ENCODE data around the gene PRDM16. TPM values are rescaled to one million over a fixed set of nuclear protein-coding genes. Genes with fewer than 3 reads are reported as not detected.
A peak's percentile ranks its signal among the peaks of the same experiment; 100 is the strongest.

PRDM16 gene
- total RNA-seq, 1 experiment from 2014 or later: 5.3 TPM

DNA sequence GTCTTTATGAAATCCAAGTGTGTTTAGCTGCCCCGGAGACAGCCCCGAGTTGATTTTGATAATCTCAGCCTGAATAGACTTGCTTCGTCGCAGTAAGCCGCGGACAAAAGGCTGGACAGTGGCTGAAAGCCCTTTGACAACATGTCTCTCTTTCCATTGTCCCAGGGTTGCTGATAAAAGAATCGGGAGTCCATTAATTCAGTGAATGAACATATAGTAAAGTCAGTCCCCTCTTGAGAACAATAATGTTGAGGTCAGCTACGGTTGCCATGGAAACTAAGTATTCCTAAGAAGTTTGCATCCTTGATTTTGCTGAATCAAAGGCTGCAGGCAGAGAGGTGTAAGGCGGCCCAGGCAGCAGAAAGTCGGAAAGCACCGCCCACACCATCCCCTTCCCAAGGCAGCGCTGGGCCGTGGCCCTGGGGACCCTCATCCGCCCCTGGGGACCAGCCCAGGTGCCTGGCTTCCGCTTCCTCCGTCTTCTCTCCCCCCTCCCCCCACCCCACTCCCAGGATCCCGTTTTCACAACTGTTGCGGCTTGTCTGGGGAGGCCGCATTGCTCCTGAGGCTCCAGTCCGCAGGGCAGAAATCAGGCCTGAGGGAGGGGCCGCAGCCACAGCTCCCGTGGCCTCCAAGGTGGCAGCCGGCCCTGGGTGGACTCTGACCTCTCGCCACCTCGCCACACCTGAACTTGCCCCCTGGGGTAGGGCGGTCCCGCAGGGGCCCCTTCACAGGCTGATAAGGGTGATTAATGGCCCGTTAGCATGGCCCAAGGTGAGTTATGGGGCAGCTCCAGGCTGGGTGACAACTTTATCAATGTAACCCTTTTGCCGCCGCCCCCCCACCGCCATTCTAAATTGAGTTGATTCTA lies 180.9 kb downstream of the PRDM16 start:
- peak; percentile 87 to 91 for DNase-seq
- no peaks in the 10 kb centered on the region for H3K9me3 ChIP-seq
- peaks cover 6% of the 10 kb centered on the region for H3K4me1 Mint-ChIP-seq (ENCODE audit: low read depth, unreplicated experiment)
- no peaks in the 10 kb centered on the region for H3K36me3 ChIP-seq (ENCODE audit: control insufficient read depth, insufficient read depth, low read length)
- no peaks in the 10 kb centered on the region for H3K9me3 Mint-ChIP-seq (ENCODE audit: unreplicated experiment)
- H3K27me3 Mint-ChIP-seq (ENCODE audit: insufficient read depth, unreplicated experiment): no peaks in the 10 kb centered on the region
- peak overlapping the region; percentile 35 for H3K4me3 Mint-ChIP-seq (ENCODE audit: unreplicated experiment)
- no peaks in the 10 kb centered on the region for H3K27me3 ChIP-seq (replicated peaks; ENCODE audit: control insufficient read depth, insufficient read depth, low read length)
- intact Hi-C loops (cut with micrococcal nuclease; ENCODE audit: unreplicated experiment): loop anchor here (2.0 kb wide), 1 partner anchor 71 kb away; no protein-coding TSS in a partner anchor
- no peak overlapping the region for H3K4me3 ChIP-seq (ENCODE audit: low read depth, low read length)
- H3K4me1 ChIP-seq: peaks cover 29% of the 10 kb centered on the region
- CTCF ChIA-PET: interaction anchor here (1.2 kb wide), 1 partner anchor 70 kb away, joined by 7 read pairs; no protein-coding TSS in a partner anchor
- BruUV-seq (replicated peaks): no TSS peak
- TF ChIP-seq, protein P1, sequence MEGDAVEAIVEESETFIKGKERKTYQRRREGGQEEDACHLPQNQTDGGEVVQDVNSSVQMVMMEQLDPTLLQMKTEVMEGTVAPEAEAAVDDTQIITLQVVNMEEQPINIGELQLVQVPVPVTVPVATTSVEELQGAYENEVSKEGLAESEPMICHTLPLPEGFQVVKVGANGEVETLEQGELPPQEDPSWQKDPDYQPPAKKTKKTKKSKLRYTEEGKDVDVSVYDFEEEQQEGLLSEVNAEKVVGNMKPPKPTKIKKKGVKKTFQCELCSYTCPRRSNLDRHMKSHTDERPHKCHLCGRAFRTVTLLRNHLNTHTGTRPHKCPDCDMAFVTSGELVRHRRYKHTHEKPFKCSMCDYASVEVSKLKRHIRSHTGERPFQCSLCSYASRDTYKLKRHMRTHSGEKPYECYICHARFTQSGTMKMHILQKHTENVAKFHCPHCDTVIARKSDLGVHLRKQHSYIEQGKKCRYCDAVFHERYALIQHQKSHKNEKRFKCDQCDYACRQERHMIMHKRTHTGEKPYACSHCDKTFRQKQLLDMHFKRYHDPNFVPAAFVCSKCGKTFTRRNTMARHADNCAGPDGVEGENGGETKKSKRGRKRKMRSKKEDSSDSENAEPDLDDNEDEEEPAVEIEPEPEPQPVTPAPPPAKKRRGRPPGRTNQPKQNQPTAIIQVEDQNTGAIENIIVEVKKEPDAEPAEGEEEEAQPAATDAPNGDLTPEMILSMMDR (IDR thresholded peaks at IDR 0.05; ENCODE audit: insufficient read depth in 1 of 2, low read depth in 1 of 2, low read length in 1 of 2, severe bottlenecking in 1 of 2, unreplicated experiment in 1 of 2): no peak
- no peaks in the 10 kb centered on the region for H3K36me3 Mint-ChIP-seq (ENCODE audit: insufficient read depth, unreplicated experiment)
- POLR2A ChIA-PET: no interaction called here
- H3K27ac Mint-ChIP-seq (ENCODE audit: unreplicated experiment): peak overlapping the region; percentile 42

DNA sequence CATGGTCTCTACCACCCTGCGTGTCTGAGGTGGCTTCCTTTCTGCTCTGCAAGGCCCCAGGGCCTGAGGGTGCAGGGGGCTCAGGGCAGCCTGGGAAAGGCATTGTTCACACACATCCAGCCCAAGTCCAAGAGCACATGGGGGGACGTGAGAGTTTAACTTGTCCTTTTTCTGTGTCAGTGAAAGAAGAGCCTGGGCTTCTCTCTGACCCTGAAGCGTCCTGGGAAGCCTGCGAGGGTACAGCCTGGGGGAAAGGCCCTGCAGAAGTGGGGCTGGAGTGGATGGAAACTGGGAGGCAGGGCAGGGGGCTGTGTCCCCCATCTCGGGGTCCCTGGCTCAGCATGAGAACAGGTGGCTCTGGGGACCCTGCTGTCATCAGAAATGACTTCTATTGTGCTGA lies 181.6 kb downstream of the PRDM16 start:
- no peak for DNase-seq
- no peaks in the 10 kb centered on the region for H3K27me3 ChIP-seq (replicated peaks; ENCODE audit: control insufficient read depth, insufficient read depth, low read length)
- no peaks in the 10 kb centered on the region for H3K9me3 ChIP-seq
- Mint-ChIP-seq H3K36me3 (ENCODE audit: insufficient read depth, unreplicated experiment) (no peaks in the 10 kb centered on the region), H3K27ac (ENCODE audit: unreplicated experiment) (peak overlapping the region; percentile 42), H3K27me3 (ENCODE audit: insufficient read depth, unreplicated experiment) (no peaks in the 10 kb centered on the region), H3K4me3 (ENCODE audit: unreplicated experiment) (no peak overlapping the region), H3K9me3 (ENCODE audit: unreplicated experiment) (no peaks in the 10 kb centered on the region), H3K4me1 (ENCODE audit: low read depth, unreplicated experiment) (peaks cover 6% of the 10 kb centered on the region)
- intact Hi-C loops (cut with micrococcal nuclease; ENCODE audit: unreplicated experiment): no loop called here
- TF ChIP-seq, protein P1 (IDR thresholded peaks at IDR 0.05; ENCODE audit: insufficient read depth in 1 of 2, low read depth in 1 of 2, low read length in 1 of 2, severe bottlenecking in 1 of 2, unreplicated experiment in 1 of 2): no peak
- CTCF ChIA-PET: interaction anchor here (1.2 kb wide), 1 partner anchor 69 kb away, joined by 7 read pairs; no protein-coding TSS in a partner anchor
- H3K4me3 ChIP-seq (ENCODE audit: low read depth, low read length): no peak overlapping the region
- no peaks in the 10 kb centered on the region for H3K36me3 ChIP-seq (ENCODE audit: control insufficient read depth, insufficient read depth, low read length)
- H3K4me1 ChIP-seq: peaks cover 25% of the 10 kb centered on the region
- POLR2A ChIA-PET: no interaction called here
- BruUV-seq (replicated peaks): no TSS peak

DNA sequence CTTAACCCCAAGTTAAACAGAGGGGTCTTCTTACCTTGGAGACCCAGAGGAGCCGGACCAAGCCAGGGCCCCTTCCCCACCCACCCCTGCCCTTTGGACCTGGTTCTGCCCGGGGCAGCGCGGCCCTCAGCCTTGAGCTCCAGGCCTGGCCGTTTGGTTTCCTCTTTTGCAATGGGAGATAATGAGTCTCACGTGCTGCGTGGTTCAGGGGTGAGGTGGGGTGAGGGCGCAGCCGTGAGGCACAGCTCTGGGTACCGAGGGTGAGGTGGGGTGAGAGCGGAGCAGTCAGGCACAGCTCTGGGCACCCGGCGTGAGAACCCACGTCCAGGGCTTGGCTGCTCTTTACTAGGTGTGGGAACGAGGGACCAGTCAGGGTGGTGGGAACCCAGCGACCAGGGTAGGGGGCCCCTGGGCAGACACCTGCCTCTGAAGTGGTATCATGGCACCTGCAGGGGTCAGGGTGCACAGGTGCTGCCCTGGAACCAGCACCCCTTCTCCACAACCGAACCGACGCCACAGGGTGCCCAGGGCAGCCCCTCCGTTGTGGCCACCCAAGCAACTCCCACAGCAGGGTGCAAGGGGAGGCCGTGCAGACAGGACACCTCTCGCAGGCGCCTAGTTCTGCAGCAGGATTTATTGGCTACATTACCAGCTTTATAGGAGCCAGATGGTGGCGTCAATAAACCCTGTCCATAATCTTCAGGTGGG lies 182.2 kb downstream of the PRDM16 start:
- intact Hi-C loops (cut with micrococcal nuclease; ENCODE audit: unreplicated experiment): no loop called here
- H3K9me3 Mint-ChIP-seq (ENCODE audit: unreplicated experiment): no peaks in the 10 kb centered on the region
- H3K4me1 ChIP-seq: peaks cover 25% of the 10 kb centered on the region
- H3K36me3 ChIP-seq (ENCODE audit: control insufficient read depth, insufficient read depth, low read length): no peaks in the 10 kb centered on the region
- no peak overlapping the region for H3K4me3 ChIP-seq (ENCODE audit: low read depth, low read length)
- H3K4me1 Mint-ChIP-seq (ENCODE audit: low read depth, unreplicated experiment): peaks cover 6% of the 10 kb centered on the region
- no peaks in the 10 kb centered on the region for H3K27me3 ChIP-seq (replicated peaks; ENCODE audit: control insufficient read depth, insufficient read depth, low read length)
- H3K36me3 Mint-ChIP-seq (ENCODE audit: insufficient read depth, unreplicated experiment): no peaks in the 10 kb centered on the region
- POLR2A ChIA-PET: no interaction called here
- BruUV-seq (replicated peaks): no TSS peak
- DNase-seq: no peak
- H3K27me3 Mint-ChIP-seq (ENCODE audit: insufficient read depth, unreplicated experiment): no peaks in the 10 kb centered on the region
- CTCF ChIA-PET: no interaction called here
- H3K9me3 ChIP-seq: no peaks in the 10 kb centered on the region
- TF ChIP-seq, protein P1 (IDR thresholded peaks at IDR 0.05; ENCODE audit: insufficient read depth in 1 of 2, low read depth in 1 of 2, low read length in 1 of 2, severe bottlenecking in 1 of 2, unreplicated experiment in 1 of 2): no peak
- no peak overlapping the region for H3K4me3 Mint-ChIP-seq (ENCODE audit: unreplicated experiment)
- no peak overlapping the region for H3K27ac Mint-ChIP-seq (ENCODE audit: unreplicated experiment)
